Activated CD4-positive, alpha-beta T cell treated with anti-CD3 and anti-CD28 coated beads for 36 hours (primary cell): ENCODE data around the gene SPATA20. TPM values are rescaled to one million over a fixed set of nuclear protein-coding genes. Genes with fewer than 3 reads are reported as not detected.

Experiments used
- ATAC-seq: fragments of 200-7000 bp; cut with Tn5 transposase; one replicate; pipeline ENCODE4 v1.10.0; 2021; ENCODE audit warnings: mild to moderate bottlenecking, moderate library complexity
- CTCF ChIA-PET: fragments of 350-600 bp; sonication (Branson Sonifier 250); formaldehyde crosslinking; loops from one replicate; lab custom pipeline; 2021; ENCODE audit warnings: antibody characterized with exemption; lab: Charles Lee
- POLR2A ChIA-PET: fragments of 350-600 bp; sonication (Branson Sonifier 250); formaldehyde crosslinking; loops from one replicate; lab custom pipeline; 2021; ENCODE audit warnings: antibody characterized with exemption, inconsistent platforms; lab: Charles Lee
- DNase-seq: peaks from one replicate; pipeline ENCODE4 v3.0.0-alpha.2; 2020
- H3K27ac Mint-ChIP-seq: one replicate; pipeline ENCODE4 v1.8.0; 2021; ENCODE audit warnings: mixed read lengths
- H3K27me3 Mint-ChIP-seq: one replicate; pipeline ENCODE4 v1.8.0; 2021; ENCODE audit warnings: mixed read lengths
- H3K36me3 Mint-ChIP-seq: one replicate; pipeline ENCODE4 v1.8.0; 2021; ENCODE audit warnings: low read depth, mixed read lengths
- H3K4me1 Mint-ChIP-seq: one replicate; pipeline ENCODE4 v1.8.0; 2021; ENCODE audit warnings: mixed read lengths
- H3K4me3 Mint-ChIP-seq: one replicate; pipeline ENCODE4 v1.8.0; 2021; ENCODE audit warnings: mild to moderate bottlenecking, moderate library complexity, mixed read lengths
- H3K9me3 Mint-ChIP-seq: one replicate; pipeline ENCODE4 v1.8.0; 2021; ENCODE audit warnings: low read depth, mixed read lengths
- intact Hi-C, 2 experiments: fragments of 100-400 bp; cut with DNase I in 1 of 2; cut with micrococcal nuclease in 1 of 2; formaldehyde crosslinking; loops; one replicate each; pipeline versions ENCODE4 v1.14.2 to v1.15.1; 2022 to 2024; cut with DNase I, micrococcal nuclease
- total RNA-seq, 2 experiments: library from RNA; stranded (reverse); gene quantifications; one replicate each; pipeline ENCODE4 v1.2.3, GENCODE V29; 2021

SPATA20 gene
- total RNA-seq, 2 experiments from 2014 or later = 9.0 to 10.7 TPM

- ATAC-seq (no peak), DNase-seq (no peak)
- Mint-ChIP-seq H3K27ac (no peak overlapping the region), H3K4me3 (no peak overlapping the region), H3K4me1 (peaks cover 2% of the 10 kb centered on the region), H3K36me3 (no peaks in the 10 kb centered on the region), H3K27me3 (no peaks in the 10 kb centered on the region), H3K9me3 (no peaks in the 10 kb centered on the region)
- ChIA-PET CTCF (interaction anchor here (0.6 to 2.8 kb wide), 5 partner anchors 10 to 80 kb away, joined by 3 to 13 read pairs (median 4); partner anchors contain the start of gene CACNA1G), POLR2A (no interaction called here)
- intact Hi-C loops = loop anchor here (5.0 to 10.0 kb wide), 4 partner anchors 292 to 605 kb away; partner anchors contain the start of gene NME1 (in 1 of the 2)
These were observed 3.0 kb downstream of the SPATA20 start for GRCh38 chr17:50549969-50550368.

GRCh38 chr17:50550661-50551432 lies 3.9 kb downstream of the SPATA20 start:
- CTCF ChIA-PET = interaction anchor here (0.5 to 1.5 kb wide), 7 partner anchors 9 to 1618 kb away, joined by 3 to 5 read pairs (median 3); partner anchors contain the start of gene CACNA1G
- DNase-seq = peak; percentile 34
- H3K27me3 Mint-ChIP-seq = no peaks in the 10 kb centered on the region
- H3K4me1 Mint-ChIP-seq = peaks cover 2% of the 10 kb centered on the region
- POLR2A ChIA-PET = no interaction called here
- no peak overlapping the region for H3K27ac Mint-ChIP-seq
- no peaks in the 10 kb centered on the region for H3K36me3 Mint-ChIP-seq
- intact Hi-C loops = no loop called here
- H3K9me3 Mint-ChIP-seq = no peaks in the 10 kb centered on the region
- H3K4me3 Mint-ChIP-seq = no peak overlapping the region
- ATAC-seq = no peak

GRCh38 chr17:50551433-50551815 lies 4.5 kb downstream of the SPATA20 start:
- Mint-ChIP-seq H3K9me3 (no peaks in the 10 kb centered on the region), H3K27ac (no peak overlapping the region), H3K36me3 (no peaks in the 10 kb centered on the region), H3K4me1 (peaks cover 2% of the 10 kb centered on the region), H3K27me3 (peaks cover 2% of the 10 kb centered on the region), H3K4me3 (no peak overlapping the region)
- no peak for ATAC-seq
- ChIA-PET POLR2A (no interaction called here), CTCF (interaction anchor here (0.5 to 1.5 kb wide), 4 partner anchors 9 to 1619 kb away, joined by 3 to 5 read pairs (median 4); partner anchors contain the start of gene CACNA1G)
- DNase-seq = no peak
- intact Hi-C loops = no loop called here

GRCh38 chr17:50551884-50552283 lies 4.9 kb downstream of the SPATA20 start:
- no peaks in the 10 kb centered on the region for H3K9me3 Mint-ChIP-seq
- intact Hi-C loops = no loop called here
- no peak for DNase-seq

GRCh38 chr17:50554201-50554600 lies 7.2 kb downstream of the SPATA20 start:
- Mint-ChIP-seq H3K27ac (no peak overlapping the region), H3K27me3 (peaks cover 19% of the 10 kb centered on the region), H3K9me3 (no peaks in the 10 kb centered on the region), H3K36me3 (no peaks in the 10 kb centered on the region), H3K4me3 (no peak overlapping the region), H3K4me1 (peaks cover 4% of the 10 kb centered on the region)
- POLR2A ChIA-PET = no interaction called here
- ATAC-seq = no peak
- DNase-seq = no peak
- intact Hi-C loops = no loop called here
- CTCF ChIA-PET = no interaction called here

More at GRCh38 chr17:50551884-50552283, 4.9 kb downstream of the SPATA20 start:
- Mint-ChIP-seq H3K27me3 (peaks cover 5% of the 10 kb centered on the region), H3K27ac (no peak overlapping the region), H3K36me3 (no peaks in the 10 kb centered on the region), H3K4me1 (peaks cover under 1% of the 10 kb centered on the region), H3K4me3 (no peak overlapping the region)
- ATAC-seq = no peak
- ChIA-PET POLR2A (no interaction called here), CTCF (no interaction called here)

- Mint-ChIP-seq H3K27me3 (peaks cover 25% of the 10 kb centered on the region), H3K27ac (no peak overlapping the region), H3K4me1 (peaks cover 13% of the 10 kb centered on the region), H3K36me3 (no peaks in the 10 kb centered on the region), H3K4me3 (no peak overlapping the region), H3K9me3 (no peaks in the 10 kb centered on the region)
- intact Hi-C loops = no loop called here
- DNase-seq (no peak), ATAC-seq (no peak)
- CTCF ChIA-PET = interaction anchor here (0.6 to 1.3 kb wide), 4 partner anchors 69 to 213 kb away, joined by 3 to 4 read pairs (median 4); no protein-coding TSS in a partner anchor
- POLR2A ChIA-PET = no interaction called here
These were observed 9.8 kb downstream of the SPATA20 start for GRCh38 chr17:50556803-50557202.

- intact Hi-C loops = no loop called here
- ChIA-PET POLR2A (no interaction called here), CTCF (no interaction called here)
- Mint-ChIP-seq H3K36me3 (no peaks in the 10 kb centered on the region), H3K27me3 (peaks cover 31% of the 10 kb centered on the region), H3K4me1 (peaks cover 18% of the 10 kb centered on the region), H3K9me3 (no peaks in the 10 kb centered on the region), H3K4me3 (no peak overlapping the region), H3K27ac (no peak overlapping the region)
- DNase-seq (no peak), ATAC-seq (no peak)
These were observed 10.7 kb downstream of the SPATA20 start for GRCh38 chr17:50557630-50558029.

GRCh38 chr17:50558091-50558490 lies 11.1 kb downstream of the SPATA20 start:
- H3K27me3 Mint-ChIP-seq = peaks cover 33% of the 10 kb centered on the region
- POLR2A ChIA-PET = no interaction called here

GRCh38 chr17:50558581-50558940 lies 11.6 kb downstream of the SPATA20 start:
- ATAC-seq (no peak), DNase-seq (no peak)
- H3K9me3 Mint-ChIP-seq = no peaks in the 10 kb centered on the region
- no peak overlapping the region for H3K27ac Mint-ChIP-seq
- peaks cover 18% of the 10 kb centered on the region for H3K4me1 Mint-ChIP-seq
- ChIA-PET POLR2A (no interaction called here), CTCF (no interaction called here)
- peaks cover 37% of the 10 kb centered on the region for H3K27me3 Mint-ChIP-seq
- intact Hi-C loops = no loop called here
- H3K4me3 Mint-ChIP-seq = peak overlapping the region; percentile 12
- no peaks in the 10 kb centered on the region for H3K36me3 Mint-ChIP-seq

More at GRCh38 chr17:50558091-50558490, 11.1 kb downstream of the SPATA20 start:
- CTCF ChIA-PET = no interaction called here
- Mint-ChIP-seq H3K4me1 (peaks cover 18% of the 10 kb centered on the region), H3K27ac (no peak overlapping the region), H3K36me3 (no peaks in the 10 kb centered on the region), H3K4me3 (no peak overlapping the region), H3K9me3 (no peaks in the 10 kb centered on the region)
- DNase-seq (no peak), ATAC-seq (no peak)
- intact Hi-C loops = no loop called here

GRCh38 chr17:50558941-50559614 lies 12.1 kb downstream of the SPATA20 start:
- no peak overlapping the region for H3K27ac Mint-ChIP-seq
- POLR2A ChIA-PET = interaction anchor here (0.5 to 0.6 kb wide), 3 partner anchors 131 to 308 kb away, joined by 3 read pairs; no protein-coding TSS in a partner anchor
- no peaks in the 10 kb centered on the region for H3K9me3 Mint-ChIP-seq
- H3K27me3 Mint-ChIP-seq = peaks cover 41% of the 10 kb centered on the region
- intact Hi-C loops = no loop called here
- CTCF ChIA-PET = interaction anchor here (0.5 to 1.2 kb wide), 2 partner anchors 8 to 220 kb away, joined by 3 to 5 read pairs; no protein-coding TSS in a partner anchor
- ATAC-seq (no peak), DNase-seq (peak; percentile 48)
- H3K36me3 Mint-ChIP-seq = no peaks in the 10 kb centered on the region
- peak overlapping the region; percentile 55 for H3K4me3 Mint-ChIP-seq
- H3K4me1 Mint-ChIP-seq = peaks cover 18% of the 10 kb centered on the region

- Mint-ChIP-seq H3K27me3 (peaks cover 46% of the 10 kb centered on the region), H3K4me1 (peaks cover 18% of the 10 kb centered on the region), H3K27ac (no peak overlapping the region), H3K36me3 (no peaks in the 10 kb centered on the region), H3K4me3 (peak overlapping the region; percentile 55), H3K9me3 (no peaks in the 10 kb centered on the region)
- CTCF ChIA-PET = interaction anchor here (1.0 to 1.7 kb wide), 6 partner anchors 9 to 86 kb away, joined by 3 to 8 read pairs (median 4); no protein-coding TSS in a partner anchor
- DNase-seq = peak; percentile 59
- POLR2A ChIA-PET = interaction anchor here (0.5 to 0.8 kb wide), 4 partner anchors 132 to 307 kb away, joined by 3 to 4 read pairs (median 3); partner anchors contain the start of gene TOB1
- peak; percentile 35 for ATAC-seq
- intact Hi-C loops = loop anchor here (1.0 to 5.0 kb wide), 5 partner anchors 12 to 77 kb away; partner anchors contain the start of gene SPATA20 (in 1 of the 2)
These were observed 12.8 kb downstream of the SPATA20 start for GRCh38 chr17:50559674-50560184.
